ENCODE measurements around the gene CCL15. TPM values are rescaled to one million over a fixed set of nuclear protein-coding genes. Genes with fewer than 3 reads are reported as not detected.

The CCL15 gene
- total RNA-seq, 4 donors from 2014 or later: not detected

GRCh38 chr17:35973333-35974260, 27.8 kb downstream of the CCL15 start:
- DNase-seq (ENCODE audit: low spot score in 2 of 2): no peak

GRCh38 chr17:35972945-35973332, 28.4 kb downstream of the CCL15 start:
- DNase-seq (ENCODE audit: low spot score in 2 of 2): no peak
- no peak overlapping the region for H3K27ac ChIP-seq
- no peaks in the 10 kb centered on the region for H3K27me3 ChIP-seq
- H3K36me3 ChIP-seq: no peaks in the 10 kb centered on the region
- peaks cover 3% of the 10 kb centered on the region for H3K4me1 ChIP-seq
- TF ChIP-seq POLR2AphosphoS5 (IDR thresholded peaks at IDR 0.05): no peak
- no peak for TF ChIP-seq CTCF (IDR thresholded peaks at IDR 0.05)
- TF ChIP-seq POLR2A (IDR thresholded peaks at IDR 0.05): no peak
- TF ChIP-seq EP300 (IDR thresholded peaks at IDR 0.05): no peak
- no peaks in the 10 kb centered on the region for H3K9me3 ChIP-seq
- 84% methylated on average over 4 of the region's 4 CpGs for WGBS
- no peak overlapping the region for H3K4me3 ChIP-seq

More at GRCh38 chr17:35973333-35974260, 27.8 kb downstream of the CCL15 start:
- H3K27ac ChIP-seq: no peak overlapping the region
- TF ChIP-seq CTCF (IDR thresholded peaks at IDR 0.05): no peak
- no peak for TF ChIP-seq EP300 (IDR thresholded peaks at IDR 0.05)
- no peak for TF ChIP-seq POLR2AphosphoS5 (IDR thresholded peaks at IDR 0.05)
- TF ChIP-seq POLR2A (IDR thresholded peaks at IDR 0.05): no peak
- no peaks in the 10 kb centered on the region for H3K27me3 ChIP-seq
- no peak overlapping the region for H3K4me3 ChIP-seq
- H3K36me3 ChIP-seq: no peaks in the 10 kb centered on the region
- no peaks in the 10 kb centered on the region for H3K9me3 ChIP-seq
- peaks cover 3% of the 10 kb centered on the region for H3K4me1 ChIP-seq
- WGBS: 52% methylated on average over 10 of the region's 10 CpGs

DNA sequence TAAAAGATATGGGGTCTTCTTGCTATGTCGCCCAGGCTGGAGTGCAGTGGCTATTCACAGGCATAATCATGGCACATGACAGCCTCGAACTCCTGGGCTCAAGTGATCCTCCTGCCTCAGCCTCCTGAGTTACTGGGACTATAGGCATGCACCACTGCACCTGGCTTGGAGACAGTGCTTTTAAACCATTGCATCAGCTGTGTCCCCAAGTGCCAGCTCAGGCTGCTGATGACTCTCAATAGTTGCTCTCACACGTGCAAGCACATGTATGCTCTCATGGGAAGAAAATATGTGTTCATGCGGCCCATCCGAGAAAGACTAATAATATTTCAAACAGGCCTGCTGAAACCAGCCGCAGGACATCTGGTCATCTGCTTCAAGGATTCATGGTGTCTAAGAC, 28.8 kb downstream of the CCL15 start:
- Histone ChIP-seq H3K27me3 (no peaks in the 10 kb centered on the region), H3K9me3 (no peaks in the 10 kb centered on the region), H3K36me3 (no peaks in the 10 kb centered on the region), H3K4me3 (no peak overlapping the region), H3K27ac (no peak overlapping the region), H3K4me1 (peaks cover 3% of the 10 kb centered on the region)
- 88% methylated on average over 6 of the region's 6 CpGs for WGBS
- no peak for DNase-seq (ENCODE audit: low spot score in 2 of 2)
- TF ChIP-seq POLR2AphosphoS5 (IDR thresholded peaks at IDR 0.05) (no peak), POLR2A (IDR thresholded peaks at IDR 0.05) (no peak), EP300 (IDR thresholded peaks at IDR 0.05) (no peak), CTCF (IDR thresholded peaks at IDR 0.05) (no peak)

GRCh38 chr17:35972066-35972465, 29.3 kb downstream of the CCL15 start:
- H3K4me3 ChIP-seq: no peak overlapping the region
- no peaks in the 10 kb centered on the region for H3K9me3 ChIP-seq
- peaks cover 3% of the 10 kb centered on the region for H3K4me1 ChIP-seq
- no peak overlapping the region for H3K27ac ChIP-seq
- no peaks in the 10 kb centered on the region for H3K27me3 ChIP-seq
- 75% methylated on average over 1 of the region's 1 CpG for WGBS
- no peak for TF ChIP-seq POLR2A (IDR thresholded peaks at IDR 0.05)
- no peak for TF ChIP-seq EP300 (IDR thresholded peaks at IDR 0.05)
- TF ChIP-seq CTCF (IDR thresholded peaks at IDR 0.05): no peak
- no peak for TF ChIP-seq POLR2AphosphoS5 (IDR thresholded peaks at IDR 0.05)
- H3K36me3 ChIP-seq: no peaks in the 10 kb centered on the region
- DNase-seq (ENCODE audit: low spot score in 2 of 2): no peak

DNA sequence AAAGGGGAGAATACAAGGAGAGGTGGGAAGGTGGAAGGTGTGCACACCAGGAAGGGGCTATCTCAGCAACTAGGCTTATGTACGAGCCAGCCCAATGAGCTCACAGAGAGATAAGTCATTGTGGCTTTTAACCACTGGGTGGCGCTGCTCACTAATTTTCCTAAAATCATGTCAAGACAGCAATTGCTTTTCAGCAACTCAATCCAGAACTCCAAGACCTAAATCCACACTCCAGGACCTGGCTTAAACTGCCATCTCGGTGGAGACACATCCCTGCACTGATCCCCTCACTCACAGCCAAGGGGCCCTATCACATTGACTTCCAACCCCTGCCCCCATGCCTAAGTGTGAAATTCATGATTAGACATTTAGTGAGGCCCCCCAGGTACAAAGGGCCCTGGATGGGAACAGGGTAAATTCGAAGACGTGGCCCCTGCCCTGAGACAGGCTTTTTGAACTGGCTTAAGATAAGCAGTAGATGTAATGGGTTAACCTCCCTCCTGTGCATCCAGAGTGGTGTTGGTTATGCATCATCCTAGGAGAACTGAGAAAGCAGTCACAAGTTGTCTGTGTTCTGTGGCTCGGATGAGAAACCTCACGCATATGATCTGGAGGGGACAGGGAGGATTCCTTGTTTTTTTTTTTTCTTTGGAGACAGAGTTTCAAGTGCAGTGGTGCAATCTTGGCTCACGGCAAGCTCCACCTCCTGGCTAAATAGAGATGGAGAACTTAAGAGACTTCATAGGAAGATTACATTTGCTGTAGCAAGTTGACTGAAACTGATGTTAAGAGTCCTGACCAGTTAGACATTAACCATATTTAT, 31.6 kb downstream of the CCL15 start:
- H3K4me3 ChIP-seq: no peak overlapping the region
- WGBS: 36% methylated on average over 8 of the region's 8 CpGs
- no peaks in the 10 kb centered on the region for H3K9me3 ChIP-seq
- no peaks in the 10 kb centered on the region for H3K36me3 ChIP-seq
- H3K27ac ChIP-seq: no peak overlapping the region
- TF ChIP-seq POLR2AphosphoS5 (IDR thresholded peaks at IDR 0.05) (no peak), CTCF (IDR thresholded peaks at IDR 0.05) (peak; percentile 64 to 86), POLR2A (IDR thresholded peaks at IDR 0.05) (no peak), EP300 (IDR thresholded peaks at IDR 0.05) (no peak)
- no peaks in the 10 kb centered on the region for H3K27me3 ChIP-seq
- DNase-seq (ENCODE audit: low spot score in 2 of 2): peak; percentile 85 to 88
- H3K4me1 ChIP-seq: peaks cover 3% of the 10 kb centered on the region

Measured in suprapubic skin (tissue), 4 donors.